Smooth muscle cell (in vitro differentiated cells): ENCODE results near the gene PTPRD. TPM values are rescaled to one million over a fixed set of nuclear protein-coding genes. Genes with fewer than 3 reads are reported as not detected.

Experiments
- DNase-seq: peaks from one replicate; lab custom pipeline; 2025; ENCODE audit not compliant: unreplicated experiment; lab: John Stamatoyannopoulos, UW
- H2AFZ ChIP-seq: fragments of 200-600 bp; sonication (generic); 2 replicates; pipeline ENCODE4 v1.6.0; 2016; ENCODE audit warnings: antibody characterized with exemption, low read depth, mild to moderate bottlenecking
- H3F3A ChIP-seq: fragments of 200-600 bp; sonication (generic); 2 replicates; pipeline ENCODE4 v1.6.0; 2017; ENCODE audit warnings: antibody characterized with exemption, low read depth
- H3K27ac ChIP-seq: fragments of 200-600 bp; sonication (generic); 2 replicates; pipeline ENCODE4 v1.5.1; 2016; ENCODE audit warnings: low read depth, mild to moderate bottlenecking
- H3K27me3 ChIP-seq: fragments of 200-600 bp; sonication (generic); 2 replicates; pipeline ENCODE4 v1.6.1; 2016; ENCODE audit warnings: low read depth, mild to moderate bottlenecking
- H3K36me3 ChIP-seq: fragments of 200-600 bp; sonication (generic); 2 replicates; pipeline ENCODE4 v1.5.1; 2016; ENCODE audit warnings: low read depth
- H3K4me1 ChIP-seq: fragments of 200-600 bp; sonication (generic); 2 replicates; pipeline ENCODE4 v1.5.1; 2016; ENCODE audit warnings: low read depth
- H3K4me2 ChIP-seq: fragments of 200-600 bp; sonication (generic); 2 replicates; pipeline ENCODE4 v1.6.0; 2016; ENCODE audit warnings: mild to moderate bottlenecking
- H3K4me3 ChIP-seq: fragments of 200-600 bp; sonication (generic); 2 replicates; pipeline ENCODE4 v1.5.1; 2016; ENCODE audit warnings: mild to moderate bottlenecking
- H3K79me2 ChIP-seq: fragments of 200-600 bp; sonication (generic); 2 replicates; pipeline ENCODE4 v1.6.0; 2016; ENCODE audit warnings: low read depth, mild to moderate bottlenecking
- H3K9ac ChIP-seq: fragments of 200-600 bp; sonication (generic); 2 replicates; pipeline ENCODE4 v1.6.0; 2016; ENCODE audit warnings: low read depth
- H3K9me3 ChIP-seq: fragments of 200-600 bp; sonication (generic); replicated peaks from 2 replicates; pipeline ENCODE4 v1.5.1; 2016; ENCODE audit warnings: low read depth
- H4K20me1 ChIP-seq: fragments of 200-600 bp; sonication (generic); 2 replicates; pipeline ENCODE4 v1.6.0; 2016; ENCODE audit warnings: low read depth
- CTCF ChIP-seq: fragments of 200-600 bp; sonication (generic); IDR thresholded peaks from 2 replicates; pipeline ENCODE4 v1.5.1; 2017; ENCODE audit warnings: borderline replicate concordance, mild to moderate bottlenecking, antibody characterized with exemption; ENCODE audit not compliant: insufficient read depth, poor library complexity, severe bottlenecking
- WGBS: methylation state at CpG from one replicate; pipeline ENCODE4 v1.1.7; 2016; ENCODE audit warnings: low lambda C conversion rate; 5-methylcytosine and 5-hydroxymethylcytosine counted together
- polyA plus RNA-seq: library from polyadenylated mRNA; unstranded; fragments of >200 nt; fragmentation: Nextera tagmentation; extraction: Ambion mirVana; gene quantifications from 2 replicates; pipeline ENCODE4 v1.2.1, GENCODE V29; 2016
- total RNA-seq: library from RNA; depleted of rRNA; stranded (reverse); fragments of >200 nt; gene quantifications from 2 replicates; pipeline ENCODE4 v1.2.3, GENCODE V29; 2014

The PTPRD gene
- total and polyA plus RNA-seq, 2 experiments from 2014 or later, result 6.5 to 61.0 TPM

DNA sequence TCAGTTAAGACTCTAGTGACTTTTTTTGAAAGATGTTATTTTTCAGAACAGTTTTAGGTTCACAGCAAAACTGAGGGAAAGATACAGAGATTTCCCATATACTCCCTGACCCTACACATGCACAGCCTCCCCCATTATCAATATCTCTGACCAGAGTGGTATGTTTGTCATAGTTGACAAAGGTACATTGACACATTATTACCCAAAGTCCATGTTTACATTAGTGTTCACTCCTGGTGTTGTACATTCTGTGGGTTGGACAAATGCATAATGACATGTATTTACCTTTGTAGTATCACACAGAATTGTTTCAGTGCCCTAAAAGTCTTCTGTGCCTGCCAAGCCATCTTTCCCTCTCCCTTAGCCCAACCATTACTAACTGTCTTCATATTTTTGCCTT is 2342.6 kb downstream of the PTPRD start:
- no peak for TF ChIP-seq CTCF
- H3K9me3 ChIP-seq, result no peaks in the 10 kb centered on the region
- H3K27ac ChIP-seq, result no peak overlapping the region

GRCh38 chr9:8268881-8269280 is 2343.9 kb downstream of the PTPRD start:
- H3K9ac ChIP-seq, result no peak overlapping the region
- 93% methylated on average over 1 of the region's 1 CpG for WGBS
- no peak for TF ChIP-seq CTCF

More for the DNA sequence above, 2342.6 kb downstream of the PTPRD start:
- Histone ChIP-seq H3K27me3 (no peaks in the 10 kb centered on the region), H3K79me2 (no peaks in the 10 kb centered on the region), H4K20me1 (no peaks in the 10 kb centered on the region), H3K36me3 (no peaks in the 10 kb centered on the region), H3K4me2 (no peak overlapping the region), H3F3A (no peaks in the 10 kb centered on the region), H3K4me1 (no peaks in the 10 kb centered on the region), H2AFZ (no peak overlapping the region), H3K9ac (no peak overlapping the region), H3K4me3 (no peak overlapping the region)
- no peak for DNase-seq

DNA sequence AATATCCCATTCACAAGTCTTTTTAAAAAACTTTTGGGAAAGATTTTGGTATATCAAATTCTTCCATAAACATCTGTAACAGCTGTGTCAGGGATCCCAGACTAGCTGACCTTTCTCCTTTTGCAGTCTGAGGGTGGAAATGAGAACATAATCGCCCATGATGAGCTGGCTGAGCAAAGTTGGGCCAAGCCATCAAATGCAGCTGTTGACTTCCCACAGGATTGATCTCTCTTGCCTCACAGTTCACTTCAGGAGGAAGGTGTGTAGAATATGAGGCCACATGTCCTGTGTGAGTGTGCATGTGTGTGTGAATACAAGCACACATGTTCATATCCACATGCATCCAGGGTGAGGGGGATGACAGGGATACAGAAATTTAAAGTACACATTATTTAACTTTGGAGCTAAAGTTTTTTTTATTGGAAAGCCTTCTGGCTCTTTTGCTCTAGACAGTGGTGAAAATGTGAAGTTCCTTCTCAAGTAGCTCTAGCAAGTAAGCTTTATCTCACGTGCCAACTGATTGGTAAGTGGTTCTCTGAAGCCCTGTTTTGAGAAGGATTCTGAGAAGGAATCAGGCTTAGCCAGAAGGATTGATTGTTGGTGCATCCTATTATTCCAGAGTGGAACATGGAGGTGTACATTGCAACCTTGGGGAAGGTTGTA is 2344.5 kb downstream of the PTPRD start:
- TF ChIP-seq CTCF, result no peak
- H3F3A ChIP-seq, result no peaks in the 10 kb centered on the region
- H3K27ac ChIP-seq, result no peak overlapping the region
- no peak overlapping the region for H2AFZ ChIP-seq
- H3K4me1 ChIP-seq, result peaks cover under 1% of the 10 kb centered on the region
- H3K9me3 ChIP-seq, result no peaks in the 10 kb centered on the region
- H3K4me2 ChIP-seq, result no peak overlapping the region
- DNase-seq, result no peak
- no peak overlapping the region for H3K4me3 ChIP-seq
- no peaks in the 10 kb centered on the region for H4K20me1 ChIP-seq
- no peaks in the 10 kb centered on the region for H3K27me3 ChIP-seq
- H3K9ac ChIP-seq, result no peak overlapping the region
- H3K79me2 ChIP-seq, result no peaks in the 10 kb centered on the region
- 91% methylated on average over 2 of the region's 2 CpGs for WGBS
- no peaks in the 10 kb centered on the region for H3K36me3 ChIP-seq

More at GRCh38 chr9:8268881-8269280, 2343.9 kb downstream of the PTPRD start:
- no peak overlapping the region for H2AFZ ChIP-seq
- H3K36me3 ChIP-seq, result no peaks in the 10 kb centered on the region
- DNase-seq, result no peak
- no peak overlapping the region for H3K4me2 ChIP-seq
- no peaks in the 10 kb centered on the region for H3K4me1 ChIP-seq
- no peaks in the 10 kb centered on the region for H3K9me3 ChIP-seq
- no peak overlapping the region for H3K27ac ChIP-seq
- H4K20me1 ChIP-seq, result no peaks in the 10 kb centered on the region
- no peak overlapping the region for H3K4me3 ChIP-seq
- no peaks in the 10 kb centered on the region for H3F3A ChIP-seq
- H3K27me3 ChIP-seq, result no peaks in the 10 kb centered on the region
- H3K79me2 ChIP-seq, result no peaks in the 10 kb centered on the region

DNA sequence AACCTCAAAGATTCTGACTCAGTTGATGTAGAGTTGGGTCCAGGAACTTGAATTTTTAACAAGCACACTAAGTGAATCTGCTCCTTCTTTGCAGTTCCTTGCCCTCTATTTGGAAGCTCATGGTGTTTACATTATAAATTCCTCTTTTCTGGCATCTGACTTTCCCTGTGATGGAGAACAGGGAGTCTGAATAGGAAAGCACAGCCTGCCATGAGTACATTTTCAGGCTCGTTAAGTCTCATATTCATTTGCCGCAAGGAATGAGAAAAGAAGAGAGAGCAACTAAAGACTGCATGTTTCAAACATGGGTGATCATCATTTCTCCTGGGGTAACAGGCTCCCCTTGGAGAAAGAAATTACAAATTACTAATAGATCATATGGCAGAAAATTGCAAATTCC is 2345.2 kb downstream of the PTPRD start:
- 64% methylated on average over 2 of the region's 2 CpGs for WGBS

More for the DNA sequence above, 2345.2 kb downstream of the PTPRD start:
- TF ChIP-seq CTCF, result no peak
- no peaks in the 10 kb centered on the region for H4K20me1 ChIP-seq
- H3K36me3 ChIP-seq, result no peaks in the 10 kb centered on the region
- H3K4me1 ChIP-seq, result peaks cover 3% of the 10 kb centered on the region
- H3K9me3 ChIP-seq, result no peaks in the 10 kb centered on the region
- no peak overlapping the region for H3K27ac ChIP-seq
- H3K9ac ChIP-seq, result no peak overlapping the region
- H3K4me3 ChIP-seq, result no peak overlapping the region
- H2AFZ ChIP-seq, result no peak overlapping the region
- no peaks in the 10 kb centered on the region for H3F3A ChIP-seq
- H3K27me3 ChIP-seq, result no peaks in the 10 kb centered on the region
- H3K4me2 ChIP-seq, result no peak overlapping the region
- no peaks in the 10 kb centered on the region for H3K79me2 ChIP-seq
- DNase-seq, result no peak
